SK-N-SH (cell line): Measurements from ENCODE around the gene TRDN. TPM values are rescaled to one million over a fixed set of nuclear protein-coding genes. Genes with fewer than 3 reads are reported as not detected.

Experiments used
- CTCF ChIA-PET: fragments of 300-600, 350-600 bp; formaldehyde crosslinking; extraction: SDS; loops from one replicate; lab custom pipeline; 2021; lab: Yijun Ruan, JAX
- POLR2A ChIA-PET: fragments of 350-600 bp; sonication (Branson Sonifier 250); formaldehyde crosslinking; extraction: SDS; loops from one replicate; lab custom pipeline; 2020; ENCODE audit warnings: antibody characterized with exemption, inconsistent platforms; lab: Yijun Ruan, JAX
- DNase-seq: peaks from one replicate; pipeline ENCODE4 v3.0.0; 2012
- H2AFZ ChIP-seq: fragments of 200-600 bp; sonication (generic); 2 replicates; pipeline ENCODE4 v1.8.1; 2016; ENCODE audit warnings: antibody characterized with exemption, mild to moderate bottlenecking, low read depth
- H3F3A ChIP-seq: fragments of 200-600 bp; sonication (generic); replicated peaks from 2 replicates; pipeline ENCODE3; 2016; ENCODE audit warnings: antibody characterized with exemption, mild to moderate bottlenecking; ENCODE audit not compliant: insufficient read depth
- H3K27ac ChIP-seq, 2 experiments: fragments of 200-500 bp in 1 of 2; fragments of 200-600 bp in 1 of 2; sonication (Bioruptor generic) in 1 of 2; sonication (generic), shearing (Covaris generic) in 1 of 2; 2 replicates each; pipeline versions ENCODE4 v1.5.1 to v1.6.1; 2014 to 2016; ENCODE audit warnings: low read depth in 2 of 2, inconsistent platforms in 1 of 2, low read length in 1 of 2, mild to moderate bottlenecking in 1 of 2, mixed read lengths in 1 of 2
- H3K27me3 ChIP-seq: fragments of 200-600 bp; sonication (generic), shearing (Covaris generic); 2 replicates; pipeline ENCODE4 v1.6.1; 2016; ENCODE audit warnings: mixed run types; ENCODE audit not compliant: insufficient read depth
- H3K36me3 ChIP-seq, 2 experiments: fragments of 200-500 bp in 1 of 2; fragments of 200-600 bp in 1 of 2; sonication (Bioruptor generic) in 1 of 2; sonication (generic) in 1 of 2; replicated peaks in 1 of 2; 2 replicates each; pipeline versions ENCODE3 to v1.5.1; 2014 to 2016; ENCODE audit warnings: low read length in 1 of 2, mild to moderate bottlenecking in 1 of 2; ENCODE audit not compliant: insufficient read depth in 2 of 2, control insufficient read depth in 1 of 2
- H3K4me1 ChIP-seq, 2 experiments: fragments of 200-500 bp in 1 of 2; fragments of 200-600 bp in 1 of 2; sonication (Bioruptor generic) in 1 of 2; sonication (generic), shearing (Covaris generic) in 1 of 2; 2 replicates each; pipeline versions ENCODE4 v1.5.1 to v1.6.1; 2014 to 2016; ENCODE audit warnings: low read depth in 1 of 2, low read length in 1 of 2, mixed run types in 1 of 2; ENCODE audit not compliant: insufficient read depth in 2 of 2, control insufficient read depth in 1 of 2
- H3K4me2 ChIP-seq: fragments of 200-600 bp; sonication (generic), shearing (Covaris generic); 2 replicates; pipeline ENCODE4 v1.6.1; 2017; ENCODE audit warnings: mixed run types
- H3K4me3 ChIP-seq, 2 experiments: fragments of 200-500 bp in 1 of 2; fragments of 200-600 bp in 1 of 2; sonication (Bioruptor generic) in 1 of 2; sonication (generic), shearing (Covaris generic) in 1 of 2; 2 replicates each; pipeline versions ENCODE4 v1.5.1 to v1.8.1; 2014 to 2016; ENCODE audit warnings: low read depth in 2 of 2, inconsistent platforms in 1 of 2, low read length in 1 of 2, mild to moderate bottlenecking in 1 of 2, mixed read lengths in 1 of 2, moderate library complexity in 1 of 2
- H3K79me2 ChIP-seq: fragments of 200-600 bp; sonication (generic); 2 replicates; pipeline ENCODE4 v1.8.1; 2017; ENCODE audit warnings: mild to moderate bottlenecking; ENCODE audit not compliant: insufficient read depth
- H3K9ac ChIP-seq: fragments of 200-600 bp; sonication (generic); 2 replicates; pipeline ENCODE4 v1.6.1; 2017; ENCODE audit warnings: mixed run types
- H3K9me2 ChIP-seq: fragments of 200-600 bp; sonication (generic); 2 replicates; pipeline ENCODE4 v1.6.1; 2017; ENCODE audit warnings: mixed run types
- H3K9me3 ChIP-seq: fragments of 200-600 bp; sonication (generic); 2 replicates; pipeline ENCODE4 v1.6.1; 2017; ENCODE audit warnings: mixed run types, mild to moderate bottlenecking, moderate library complexity
- H4K20me1 ChIP-seq: fragments of 200-600 bp; sonication (generic); 2 replicates; pipeline ENCODE4 v1.6.1; 2017; ENCODE audit warnings: mild to moderate bottlenecking, mixed run types; ENCODE audit not compliant: insufficient read depth
- CHD2 ChIP-seq: fragments of 150-350 bp; IDR thresholded peaks from 2 replicates; pipeline ENCODE4 v1.6.1; 2018; ENCODE audit warnings: low read length; ENCODE audit not compliant: partially characterized antibody
- ELF1 ChIP-seq: IDR thresholded peaks from 2 replicates; pipeline ENCODE4 v1.4.0; 2012
- GABPA ChIP-seq: IDR thresholded peaks from 2 replicates; pipeline ENCODE4 v1.4.0; 2012; ENCODE audit warnings: low read depth, mild to moderate bottlenecking
- JUND ChIP-seq: IDR thresholded peaks from 2 replicates; pipeline ENCODE4 v1.4.0; 2012
- MEF2A ChIP-seq: IDR thresholded peaks from 2 replicates; pipeline ENCODE4 v1.4.0; 2012; ENCODE audit warnings: low read depth, borderline replicate concordance
- MXI1 ChIP-seq: IDR thresholded peaks from 2 replicates; pipeline ENCODE4 v1.6.1; 2012; ENCODE audit warnings: mild to moderate bottlenecking, low read depth, low read length, improper control_type of control experiment
- NRF1 ChIP-seq: IDR thresholded peaks from 2 replicates; pipeline ENCODE4 v1.6.1; 2012; ENCODE audit warnings: low read depth, mild to moderate bottlenecking, low read length
- PBX3 ChIP-seq: IDR thresholded peaks from 2 replicates; pipeline ENCODE4; 2012
- REST ChIP-seq: IDR thresholded peaks from 2 replicates; pipeline ENCODE4 v1.6.1; 2012; ENCODE audit warnings: mild to moderate bottlenecking, low read depth, low read length, moderate library complexity
- SIN3A ChIP-seq: IDR thresholded peaks from 2 replicates; pipeline ENCODE4 v1.6.1; 2012; ENCODE audit warnings: low read depth, mild to moderate bottlenecking, low read length, moderate library complexity, borderline replicate concordance
- TEAD4 ChIP-seq: IDR thresholded peaks from 2 replicates; pipeline ENCODE4 v1.4.0; 2012; ENCODE audit warnings: mild to moderate bottlenecking, borderline replicate concordance; ENCODE audit not compliant: insufficient read depth
- USF2 ChIP-seq: fragments of 150-350 bp; IDR thresholded peaks from 2 replicates; pipeline ENCODE4 v1.6.1; 2017; ENCODE audit warnings: antibody characterized with exemption, low read length, low read depth, borderline replicate concordance
- YY1 ChIP-seq: IDR thresholded peaks from 2 replicates; pipeline ENCODE4 v1.4.0; 2012; ENCODE audit warnings: low read depth, mild to moderate bottlenecking
- WGBS: methylation state at CpG from one replicate; pipeline ENCODE4 v1.1.6; 2017; ENCODE audit warnings: low lambda C conversion rate; 5-methylcytosine and 5-hydroxymethylcytosine counted together
- polyA plus RNA-seq, 3 experiments: library from polyadenylated mRNA; depleted of rRNA; stranded (reverse); fragments of >200 nt; gene quantifications; 2 replicates each; pipeline ENCODE4 v1.2.3, GENCODE V29; 2012
- TF ChIP-seq, protein P1 (sequence below): IDR thresholded peaks from 2 replicates; pipeline ENCODE4 v1.4.0; 2012; ENCODE audit warnings: low read depth, borderline replicate concordance

The TRDN gene
- polyA plus RNA-seq, 1 of the 3 experiments (the other 2 are of a cell fraction): not detected

DNA sequence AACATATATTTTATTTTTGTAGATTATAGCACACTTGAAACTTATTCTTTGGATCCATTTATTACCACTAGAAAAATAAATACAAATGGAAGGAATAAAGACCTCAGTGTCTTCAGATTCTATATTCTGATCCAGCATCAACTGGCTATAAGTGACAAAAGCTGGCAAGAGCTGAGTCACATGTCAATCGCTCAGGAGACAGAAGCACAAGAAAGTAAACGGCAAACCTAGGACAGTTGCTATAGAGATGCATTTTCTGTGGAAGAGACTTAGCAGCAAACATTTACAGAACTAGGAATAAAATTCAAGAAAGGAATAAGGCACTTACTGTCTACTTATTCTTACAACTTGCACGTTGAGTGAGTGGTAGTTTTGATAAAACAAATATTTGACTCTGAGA is 410.4 kb downstream of the TRDN start:
- Histone ChIP-seq H3K9me3 (no peaks in the 10 kb centered on the region), H3F3A (no peaks in the 10 kb centered on the region), H4K20me1 (no peaks in the 10 kb centered on the region), H3K79me2 (no peaks in the 10 kb centered on the region), H3K36me3 (no peaks in the 10 kb centered on the region), H3K9ac (no peak overlapping the region), H3K4me3 (no peak overlapping the region), H3K4me1 (peaks cover 0 to 9% of the 10 kb centered on the region in 2 experiments; a peak in 1 of 4 replicates), H3K27me3 (no peaks in the 10 kb centered on the region), H2AFZ (no peak overlapping the region), H3K9me2 (no peaks in the 10 kb centered on the region)
- ChIA-PET POLR2A (no interaction called here), CTCF (no interaction called here)
- DNase-seq: no peak
- 29% methylated on average over 3 of the region's 3 CpGs for WGBS
- TF ChIP-seq ELF1 (no peak), USF2 (no peak), YY1 (no peak), TEAD4 (no peak)
- TF ChIP-seq, all 33 proteins: peak for 0
- Histone ChIP-seq H3K4me2 (no peak overlapping the region), H3K27ac (no peak overlapping the region)

DNA sequence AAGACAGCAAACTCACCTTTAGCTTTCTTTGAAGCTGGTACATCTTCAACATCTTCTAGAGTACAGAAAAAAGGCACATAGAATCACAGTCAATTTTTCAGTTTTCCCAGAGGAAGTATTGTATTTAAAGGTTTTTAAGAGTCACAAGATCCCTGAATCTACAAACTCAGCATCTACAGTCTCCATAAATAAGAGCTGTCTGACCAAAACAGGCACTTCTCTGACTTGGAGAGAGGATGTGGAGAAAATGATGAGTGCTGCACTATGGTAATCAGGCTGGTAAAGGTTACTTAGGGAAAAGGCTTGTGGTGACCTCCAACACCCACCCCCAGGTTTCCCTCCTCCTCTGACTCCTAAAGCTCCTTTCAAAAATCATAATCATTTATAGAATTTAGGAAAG is 412.7 kb downstream of the TRDN start:
- H4K20me1 ChIP-seq: no peaks in the 10 kb centered on the region
- H2AFZ ChIP-seq: no peak overlapping the region
- no peaks in the 10 kb centered on the region for H3F3A ChIP-seq
- no peaks in the 10 kb centered on the region for H3K9me3 ChIP-seq
- no peak overlapping the region for H3K4me3 ChIP-seq
- H3K9ac ChIP-seq: no peak overlapping the region
- ChIA-PET CTCF (interaction anchor here (0.7 kb wide), 1 partner anchor 9 kb away, joined by 3 read pairs; no protein-coding TSS in a partner anchor), POLR2A (no interaction called here)
- H3K4me1 ChIP-seq: peaks cover 0 to 14% of the 10 kb centered on the region in 2 experiments; a peak in 1 of 4 replicates
- TF ChIP-seq MXI1 (no peak), REST (no peak), NRF1 (no peak), MEF2A (no peak), JUND (no peak), PBX3 (no peak), USF2 (no peak), SIN3A (no peak), CHD2 (no peak), GABPA (no peak)
- TF ChIP-seq, protein P1, sequence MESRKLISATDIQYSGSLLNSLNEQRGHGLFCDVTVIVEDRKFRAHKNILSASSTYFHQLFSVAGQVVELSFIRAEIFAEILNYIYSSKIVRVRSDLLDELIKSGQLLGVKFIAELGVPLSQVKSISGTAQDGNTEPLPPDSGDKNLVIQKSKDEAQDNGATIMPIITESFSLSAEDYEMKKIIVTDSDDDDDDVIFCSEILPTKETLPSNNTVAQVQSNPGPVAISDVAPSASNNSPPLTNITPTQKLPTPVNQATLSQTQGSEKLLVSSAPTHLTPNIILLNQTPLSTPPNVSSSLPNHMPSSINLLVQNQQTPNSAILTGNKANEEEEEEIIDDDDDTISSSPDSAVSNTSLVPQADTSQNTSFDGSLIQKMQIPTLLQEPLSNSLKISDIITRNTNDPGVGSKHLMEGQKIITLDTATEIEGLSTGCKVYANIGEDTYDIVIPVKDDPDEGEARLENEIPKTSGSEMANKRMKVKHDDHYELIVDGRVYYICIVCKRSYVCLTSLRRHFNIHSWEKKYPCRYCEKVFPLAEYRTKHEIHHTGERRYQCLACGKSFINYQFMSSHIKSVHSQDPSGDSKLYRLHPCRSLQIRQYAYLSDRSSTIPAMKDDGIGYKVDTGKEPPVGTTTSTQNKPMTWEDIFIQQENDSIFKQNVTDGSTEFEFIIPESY: no peak
- no peak overlapping the region for H3K4me2 ChIP-seq
- H3K9me2 ChIP-seq: no peaks in the 10 kb centered on the region
- H3K79me2 ChIP-seq: no peaks in the 10 kb centered on the region
- H3K36me3 ChIP-seq: no peaks in the 10 kb centered on the region
- H3K27ac ChIP-seq: no peak overlapping the region
- no peak for DNase-seq
- no peaks in the 10 kb centered on the region for H3K27me3 ChIP-seq
